Measurements from ENCODE around the gene IL36G. TPM values are rescaled to one million over a fixed set of nuclear protein-coding genes. Genes with fewer than 3 reads are reported as not detected.
A peak's percentile ranks its signal among the peaks of the same experiment; 100 is the strongest.

IL36G gene
- total RNA-seq, 4 donors from 2014 or later: not detected

DNA sequence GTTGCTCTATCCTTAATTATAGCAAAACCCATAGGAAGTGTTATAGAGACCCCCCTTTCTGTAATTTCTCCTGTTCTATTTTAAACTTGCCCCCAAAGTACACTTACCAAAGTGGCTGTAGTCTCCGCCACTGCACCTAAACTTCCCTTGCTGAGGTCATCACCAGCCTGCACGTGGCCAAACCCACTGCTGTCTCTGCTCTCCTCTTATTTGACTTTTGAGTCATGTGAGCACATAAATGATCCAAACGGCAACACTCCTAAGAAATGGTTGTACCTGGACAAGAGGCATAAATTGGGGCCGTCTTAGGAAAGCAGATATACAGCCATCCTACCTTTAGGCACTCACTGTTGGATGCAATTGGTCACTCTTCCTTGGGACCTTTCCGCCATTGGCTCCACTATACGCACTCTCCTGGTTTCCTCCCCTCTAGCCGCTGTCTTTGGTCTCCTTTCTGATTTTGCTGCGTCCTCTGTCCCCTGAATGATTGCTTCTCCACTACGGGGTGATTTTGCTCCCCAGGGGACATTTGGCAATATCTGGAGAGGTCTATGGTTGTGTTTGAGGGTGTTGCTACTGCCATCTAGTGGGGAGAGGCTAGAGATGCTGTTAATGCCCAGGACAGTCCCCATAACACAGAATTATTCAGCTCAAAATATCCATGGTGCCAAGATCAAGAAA is 19.2 kb upstream of the IL36G start:
- WGBS, 2 donors: 43 to 47% methylated on average over 9 of the region's 9 CpGs
- Histone ChIP-seq H3K27me3 (no peaks in the 10 kb centered on the region), H3K4me1 (no peaks in the 10 kb centered on the region), H3K9me3 (no peaks in the 10 kb centered on the region), H3K27ac (no peak overlapping the region), H3K36me3 (no peaks in the 10 kb centered on the region), H3K4me3 (replicated peaks in 1 of 3) (no peak overlapping the region)
- no peak for TF ChIP-seq POLR2A (IDR thresholded peaks at IDR 0.05)
- TF ChIP-seq, protein P1, sequence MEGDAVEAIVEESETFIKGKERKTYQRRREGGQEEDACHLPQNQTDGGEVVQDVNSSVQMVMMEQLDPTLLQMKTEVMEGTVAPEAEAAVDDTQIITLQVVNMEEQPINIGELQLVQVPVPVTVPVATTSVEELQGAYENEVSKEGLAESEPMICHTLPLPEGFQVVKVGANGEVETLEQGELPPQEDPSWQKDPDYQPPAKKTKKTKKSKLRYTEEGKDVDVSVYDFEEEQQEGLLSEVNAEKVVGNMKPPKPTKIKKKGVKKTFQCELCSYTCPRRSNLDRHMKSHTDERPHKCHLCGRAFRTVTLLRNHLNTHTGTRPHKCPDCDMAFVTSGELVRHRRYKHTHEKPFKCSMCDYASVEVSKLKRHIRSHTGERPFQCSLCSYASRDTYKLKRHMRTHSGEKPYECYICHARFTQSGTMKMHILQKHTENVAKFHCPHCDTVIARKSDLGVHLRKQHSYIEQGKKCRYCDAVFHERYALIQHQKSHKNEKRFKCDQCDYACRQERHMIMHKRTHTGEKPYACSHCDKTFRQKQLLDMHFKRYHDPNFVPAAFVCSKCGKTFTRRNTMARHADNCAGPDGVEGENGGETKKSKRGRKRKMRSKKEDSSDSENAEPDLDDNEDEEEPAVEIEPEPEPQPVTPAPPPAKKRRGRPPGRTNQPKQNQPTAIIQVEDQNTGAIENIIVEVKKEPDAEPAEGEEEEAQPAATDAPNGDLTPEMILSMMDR (IDR thresholded peaks at IDR 0.05): peak; percentile 44 to 82 (median 58)
- intact Hi-C loops (cut with DNase I): no loop called here
- DNase-seq: peak; percentile 21 to 33

DNA sequence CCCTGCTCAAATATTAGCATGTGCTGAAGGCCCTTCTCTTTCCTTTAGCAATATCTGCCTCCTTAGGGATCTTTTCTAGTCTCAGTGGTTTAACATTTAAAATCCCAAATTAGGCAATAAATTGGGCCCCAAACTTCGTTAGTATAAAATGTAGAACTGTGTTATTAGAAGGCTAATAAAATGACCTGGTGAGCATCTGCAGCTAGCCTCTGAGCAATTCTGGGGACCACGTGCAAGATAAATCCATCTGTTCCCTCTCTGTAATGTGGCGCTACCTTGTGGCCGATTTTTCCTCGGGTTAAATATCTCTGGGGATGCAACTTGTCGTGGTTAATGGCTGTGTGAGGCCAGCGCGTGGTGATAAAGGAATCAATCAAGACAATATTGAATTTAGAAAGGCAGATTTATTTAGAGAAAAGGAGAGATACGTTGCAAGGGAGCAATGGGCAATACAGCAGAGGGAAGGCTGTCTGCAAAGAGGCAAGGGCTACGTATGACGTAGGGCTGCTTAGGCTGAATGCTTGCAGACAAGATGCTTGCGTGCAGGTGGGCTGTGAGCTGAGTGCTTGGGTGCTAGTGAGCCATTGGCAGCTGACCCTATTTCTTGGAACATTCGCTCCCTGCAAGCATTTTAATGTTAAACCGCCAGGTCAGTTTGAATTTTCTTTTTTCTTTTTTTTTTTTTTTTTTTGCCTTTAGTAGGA is 18.5 kb upstream of the IL36G start:
- Histone ChIP-seq H3K36me3 (no peaks in the 10 kb centered on the region), H3K4me1 (no peaks in the 10 kb centered on the region), H3K27me3 (no peaks in the 10 kb centered on the region), H3K4me3 (replicated peaks in 1 of 3) (no peak overlapping the region), H3K27ac (no peak overlapping the region), H3K9me3 (no peaks in the 10 kb centered on the region)
- 71 to 74% methylated on average over 14 of the region's 14 CpGs for WGBS, 2 donors
- TF ChIP-seq, protein P1 (IDR thresholded peaks at IDR 0.05): no peak
- no peak for TF ChIP-seq POLR2A (IDR thresholded peaks at IDR 0.05)
- intact Hi-C loops (cut with DNase I): no loop called here
- DNase-seq: no peak

DNA sequence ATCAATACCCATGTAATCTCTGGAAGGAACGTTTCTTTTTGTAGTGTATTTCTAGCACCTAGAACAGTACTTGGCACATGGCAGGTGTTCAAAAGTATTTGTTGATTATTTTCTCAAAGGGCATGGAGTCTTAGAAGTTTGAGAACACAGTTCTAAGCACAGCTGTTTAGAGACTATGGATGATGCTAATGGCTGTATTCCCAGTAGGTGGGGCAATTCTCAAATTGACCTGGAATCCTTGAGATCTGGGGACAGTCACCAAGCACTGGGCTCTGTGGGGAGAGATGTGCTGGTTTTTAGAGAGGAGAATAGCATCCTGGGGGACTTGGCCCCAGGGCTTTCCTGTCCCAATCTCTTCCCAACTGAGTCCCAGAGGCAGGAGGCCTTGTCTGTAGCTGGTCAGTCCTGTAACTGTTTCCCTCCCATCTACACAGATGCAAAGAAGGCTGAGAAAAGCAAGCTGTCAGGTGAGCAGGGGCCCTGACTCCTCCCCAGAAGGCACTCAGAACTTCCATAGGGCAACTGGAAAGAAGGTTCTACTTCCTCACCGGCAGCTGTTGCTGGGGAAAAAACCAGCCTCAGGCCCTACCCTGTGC is 17.5 kb upstream of the IL36G start:
- WGBS, 2 donors: 53 to 62% methylated on average over 2 of the region's 2 CpGs
- intact Hi-C loops (cut with DNase I): no loop called here
- no peak for TF ChIP-seq POLR2A (IDR thresholded peaks at IDR 0.05)
- TF ChIP-seq, protein P1 (IDR thresholded peaks at IDR 0.05): no peak

DNA sequence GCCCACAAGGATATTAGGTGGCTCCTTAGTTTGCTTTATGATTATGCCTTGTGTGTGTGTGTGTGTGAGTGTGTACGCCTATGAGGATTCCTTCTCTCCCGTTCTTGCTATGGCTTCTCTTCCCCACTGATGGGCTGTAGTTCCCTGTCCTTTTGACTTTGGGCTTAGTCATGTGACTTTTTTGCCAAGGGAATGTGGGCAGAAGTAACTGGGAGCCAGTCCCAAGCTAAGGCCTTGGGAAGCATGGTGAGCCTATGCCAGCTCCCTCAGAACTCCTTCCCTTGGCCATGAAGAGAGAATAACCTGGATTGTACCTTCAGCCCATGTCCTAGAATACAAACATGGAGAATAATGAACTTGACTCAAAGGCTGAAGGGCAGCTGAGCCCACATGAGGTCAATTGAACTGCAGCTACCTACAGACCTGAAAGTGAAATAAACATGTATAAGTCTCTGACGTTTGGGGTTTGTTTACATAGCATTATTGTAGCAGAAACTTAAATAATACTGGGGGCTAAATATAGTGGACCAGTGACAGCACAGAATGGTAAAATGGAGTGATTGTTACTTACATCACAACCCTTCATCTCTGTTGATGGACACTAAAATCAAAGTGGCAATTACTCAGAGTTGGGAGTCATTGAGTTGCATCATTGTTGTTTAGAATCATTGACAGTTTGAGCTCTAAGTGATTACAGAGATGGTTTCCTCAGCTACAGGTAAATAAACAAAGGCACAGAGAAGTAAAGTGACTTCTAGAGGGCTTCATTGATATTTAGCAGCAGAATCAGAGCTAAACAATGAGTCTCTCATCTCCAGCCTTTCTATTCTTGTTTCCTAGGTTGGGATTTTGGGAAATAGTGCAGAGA is 15.3 kb upstream of the IL36G start:
- no peak overlapping the region for H3K4me3 ChIP-seq (replicated peaks in 1 of 3)
- intact Hi-C loops (cut with DNase I): no loop called here
- no peaks in the 10 kb centered on the region for H3K9me3 ChIP-seq
- no peaks in the 10 kb centered on the region for H3K4me1 ChIP-seq
- no peak for DNase-seq
- H3K27ac ChIP-seq: no peak overlapping the region
- H3K27me3 ChIP-seq: no peaks in the 10 kb centered on the region
- H3K36me3 ChIP-seq: no peaks in the 10 kb centered on the region
- TF ChIP-seq, protein P1 (IDR thresholded peaks at IDR 0.05): no peak
- WGBS, 2 donors: 79 to 85% methylated on average over 3 of the region's 3 CpGs

More for the DNA sequence above, 17.5 kb upstream of the IL36G start:
- H3K4me1 ChIP-seq: no peaks in the 10 kb centered on the region
- H3K9me3 ChIP-seq: no peaks in the 10 kb centered on the region
- DNase-seq: no peak
- no peak overlapping the region for H3K27ac ChIP-seq
- H3K36me3 ChIP-seq: no peaks in the 10 kb centered on the region
- H3K27me3 ChIP-seq: no peaks in the 10 kb centered on the region
- no peak overlapping the region for H3K4me3 ChIP-seq (replicated peaks in 1 of 3)
